DMS79 treated with DMSO at 0.1 percent for 48 hours (cell line): ENCODE results near the gene TMEM126B.
A peak's percentile ranks its signal among the peaks of the same experiment; 100 is the strongest.

Source experiments
- DNase-seq: peaks from one replicate; lab custom pipeline; 2025; lab: John Stamatoyannopoulos, UW

The TMEM126B gene

GRCh38 chr11:85682330-85683305 is 54.2 kb downstream of the TMEM126B start:
- no peak for DNase-seq

- peak; percentile 88 for DNase-seq
Measured at GRCh38 chr11:85685125-85685819, 56.9 kb downstream of the TMEM126B start.

GRCh38 chr11:85685820-85686459 is 57.5 kb downstream of the TMEM126B start, which contains the start of gene CCDC89:
Gene CCDC89 (minus strand): TSS chr11:85686195. CDS start chr11:85686130, 65 bp downstream.
- DNase-seq = peak; percentile 97
